GM23248 (cell line): ENCODE data around the gene ABCC10.

Source experiments
- EZH2 ChIP-seq: fragments of 200-600 bp; sonication (generic); IDR thresholded peaks from 2 replicates; pipeline ENCODE4 v1.6.1; 2018; ENCODE audit warnings: antibody characterized with exemption, mild to moderate bottlenecking; ENCODE audit not compliant: insufficient read depth, poor library complexity, severe bottlenecking
- EZH2phosphoT487 ChIP-seq: fragments of 200-600 bp; sonication (generic); IDR thresholded peaks from 2 replicates; pipeline ENCODE4 v1.6.1; 2018; ENCODE audit warnings: antibody characterized with exemption, moderate library complexity, mild to moderate bottlenecking, low read depth; ENCODE audit not compliant: insufficient read depth

DNA sequence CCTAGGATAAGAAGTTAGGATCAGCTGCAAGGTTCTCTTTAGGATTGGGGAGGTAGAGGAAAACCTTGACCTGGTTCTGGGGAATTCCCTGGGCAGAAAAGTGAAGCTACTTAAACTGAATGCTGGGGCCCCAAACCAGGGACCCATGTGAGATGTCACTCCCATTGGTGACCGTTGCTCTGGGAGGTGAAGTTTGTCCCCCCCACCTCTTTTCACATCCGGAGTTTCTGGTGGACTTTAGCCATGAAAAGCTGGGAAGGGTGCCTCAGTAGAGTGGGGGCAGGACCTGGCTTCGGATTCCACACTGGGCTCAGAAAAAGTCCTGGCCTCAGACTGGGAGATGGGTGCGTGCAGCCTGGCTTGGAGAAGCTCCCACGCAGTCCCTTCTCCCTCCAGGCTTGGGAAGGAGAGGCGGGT is 63.2 kb downstream of the ABCC10 start:
- TF ChIP-seq EZH2 (no peak), EZH2phosphoT487 (no peak)
